Measurements from ENCODE around the gene GFM1.
A peak's percentile ranks its signal among the peaks of the same experiment; 100 is the strongest.
"Not testable (repeated sequence)": the region's sequence is repeated elsewhere in the genome, so short reads cannot be mapped to it uniquely, and the experiment has no call there.

Gene GFM1

DNA sequence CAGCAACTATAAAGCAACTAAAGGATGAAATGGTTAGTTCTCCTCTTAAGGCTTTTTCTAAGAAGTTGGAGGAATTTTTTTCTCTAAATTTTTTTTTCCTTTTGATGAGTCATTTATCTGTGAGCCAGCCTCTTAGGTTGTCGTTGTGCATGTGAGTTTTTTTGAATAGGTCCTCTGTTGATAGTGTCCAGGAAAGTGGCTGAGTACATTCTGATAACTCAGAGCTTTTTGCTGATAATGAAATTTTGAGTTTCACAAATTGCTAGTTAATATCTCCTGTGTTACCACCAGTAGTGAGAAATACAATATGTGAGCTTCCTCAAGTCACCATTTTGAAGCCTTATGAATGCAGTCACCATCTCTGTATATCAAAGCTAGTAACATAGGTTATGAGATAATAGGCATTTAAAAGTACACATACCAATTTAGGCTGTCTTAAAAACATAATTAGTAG, 35.2 kb downstream of the GFM1 start:
- no peak for DNase-seq

DNA sequence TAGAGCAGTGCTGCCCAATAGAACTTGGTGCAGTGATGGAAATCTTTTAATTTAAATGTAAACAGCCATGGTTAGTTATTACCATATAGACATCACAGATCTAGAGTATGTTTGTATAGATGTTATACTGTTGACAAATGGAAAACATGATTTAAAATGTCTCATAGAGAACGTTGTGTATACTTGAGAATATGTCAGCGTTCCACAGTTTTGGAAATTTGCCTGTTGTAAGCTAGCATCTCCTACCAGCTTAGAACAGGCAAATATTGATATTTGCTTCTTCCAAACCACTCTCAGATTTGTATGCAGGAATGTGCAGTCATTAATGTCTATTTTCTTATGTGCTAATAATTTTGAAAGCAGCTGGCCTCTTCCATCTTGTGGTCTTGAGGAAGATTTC, 36.5 kb downstream of the GFM1 start:
- no peak for DNase-seq

DNA sequence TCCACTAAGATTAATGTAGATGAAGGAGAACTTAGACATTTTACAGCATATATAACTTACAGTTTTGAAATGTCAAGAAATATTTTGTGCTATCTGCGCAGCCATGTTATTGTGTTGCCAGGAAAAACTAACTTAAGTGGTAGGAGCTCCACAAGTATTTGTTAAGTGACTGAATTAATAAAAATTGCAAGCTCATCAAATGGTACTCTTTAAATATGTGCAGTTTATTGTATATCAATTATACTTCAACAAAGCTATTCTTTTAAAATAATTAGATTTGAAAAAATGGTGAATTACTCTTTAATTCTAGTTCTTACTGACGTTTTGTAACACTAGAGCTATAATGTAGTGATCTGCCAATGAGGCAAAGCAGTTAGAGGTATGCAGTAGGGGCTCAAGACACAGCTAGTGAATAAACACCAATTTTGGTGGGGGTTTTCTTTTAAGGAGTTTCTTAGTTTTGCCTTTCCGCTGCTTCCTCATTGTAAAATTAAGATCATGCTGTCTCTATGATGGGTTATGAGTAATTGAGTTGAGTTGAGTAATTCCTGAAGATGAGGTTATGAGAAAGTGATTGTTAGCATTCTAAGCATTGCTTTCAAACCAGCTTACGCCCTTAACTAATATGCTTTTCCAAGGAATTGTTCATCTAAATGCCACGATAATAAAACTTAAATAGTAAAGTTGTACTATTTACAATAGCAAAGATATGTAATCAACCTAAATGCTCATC, 39.1 kb downstream of the GFM1 start:
- DNase-seq: no peak

DNA sequence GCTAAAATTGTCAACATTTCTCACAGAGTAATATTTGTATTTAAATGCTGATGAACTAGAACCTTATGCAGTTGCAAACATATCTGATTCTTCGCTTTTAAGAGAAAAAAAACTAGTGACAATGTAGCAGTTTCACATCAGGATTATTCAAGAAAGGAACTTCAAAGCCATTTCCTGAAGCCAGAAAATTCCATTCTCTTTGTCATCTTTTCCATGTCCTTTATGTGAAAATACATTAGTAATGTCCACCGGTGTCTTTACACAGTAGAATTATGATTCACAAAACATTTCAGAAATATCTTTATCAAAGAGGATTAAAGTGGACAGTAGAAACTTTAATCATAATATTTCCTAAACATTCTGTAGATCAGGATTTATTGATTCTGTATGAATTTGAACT, 40.8 kb downstream of the GFM1 start:
- DNase-seq: no peak

- DNase-seq: not testable (repeated sequence)
Measured at GRCh38 chr3:158693866-158694456, 49.6 kb downstream of the GFM1 start.

DNA sequence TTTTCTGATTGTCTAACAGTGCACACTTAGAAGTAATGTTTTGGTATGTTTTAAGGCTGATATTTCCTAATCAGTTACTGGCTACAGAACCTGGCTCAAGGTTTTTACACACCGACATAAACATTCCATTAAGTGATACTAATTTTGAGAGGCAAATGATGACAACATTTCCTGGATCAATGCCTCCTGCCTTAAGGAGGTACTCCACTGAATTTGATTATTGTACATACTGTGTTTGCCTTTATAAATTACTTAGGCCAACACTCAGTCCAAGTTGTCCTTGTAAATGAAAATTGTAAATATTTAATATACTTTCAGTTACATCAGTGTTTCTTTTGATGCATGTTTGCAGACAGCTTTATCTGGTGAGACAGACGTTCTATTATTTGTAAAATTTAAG, 52.3 kb downstream of the GFM1 start:
- no peak for DNase-seq

- no peak for DNase-seq
Measured at GRCh38 chr3:158700559-158700958, 56.2 kb downstream of the GFM1 start.

- DNase-seq: no peak
Measured at GRCh38 chr3:158701420-158702065, 57.2 kb downstream of the GFM1 start.

GRCh38 chr3:158702815-158703481, 58.6 kb downstream of the GFM1 start:
- DNase-seq: no peak

GRCh38 chr3:158703566-158703965, 59.2 kb downstream of the GFM1 start:
- no peak for DNase-seq

GRCh38 chr3:158709666-158710083, 65.3 kb downstream of the GFM1 start:
- DNase-seq: no peak

GRCh38 chr3:158710601-158711000, 66.3 kb downstream of the GFM1 start:
- DNase-seq: no peak

GRCh38 chr3:158711886-158712285, 67.6 kb downstream of the GFM1 start:
- DNase-seq: no peak

DNA sequence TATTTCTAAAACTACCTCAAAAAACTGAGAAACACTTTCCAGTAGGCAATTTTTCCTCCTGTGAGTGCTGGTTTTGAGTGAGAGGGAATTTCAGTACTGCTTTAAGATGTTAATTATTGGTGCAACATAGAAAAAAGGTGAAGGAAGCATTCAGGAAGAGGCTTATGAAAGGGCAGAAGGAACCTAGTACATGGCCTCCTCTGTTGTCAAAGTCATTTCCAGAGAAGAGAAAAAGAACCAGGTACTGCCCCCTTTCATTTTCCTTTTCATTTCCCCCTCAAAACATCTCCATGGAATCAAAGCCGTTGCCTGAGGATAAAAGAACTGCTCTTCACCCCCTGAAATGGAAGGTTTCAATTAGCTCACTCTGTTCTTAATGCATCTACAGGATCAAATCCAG, 68.1 kb downstream of the GFM1 start:
- DNase-seq: no peak

DNA sequence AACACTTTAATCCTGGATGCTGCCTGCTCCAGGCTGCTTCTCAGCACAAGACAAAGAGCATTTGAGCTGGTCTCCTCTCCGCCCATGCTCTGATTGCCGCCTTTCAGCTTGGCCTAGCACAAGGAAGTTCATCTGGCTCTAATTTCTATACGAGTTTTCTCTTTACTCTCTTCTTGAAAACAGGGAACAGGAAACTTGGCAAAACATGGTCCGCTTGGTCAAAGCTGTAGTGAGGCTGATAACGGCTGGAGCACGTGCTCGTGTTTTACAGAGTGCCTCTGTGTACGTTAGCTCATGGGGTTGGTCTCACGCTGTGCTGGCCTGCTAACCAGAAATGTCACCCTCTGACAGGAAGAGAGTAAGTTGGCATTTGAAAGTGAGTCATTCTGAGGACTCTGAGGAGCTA, 68.8 kb downstream of the GFM1 start:
- DNase-seq: no peak

- no peak for DNase-seq
Measured at GRCh38 chr3:158717576-158717975, 73.2 kb downstream of the GFM1 start.

GRCh38 chr3:158718490-158719170, 74.3 kb downstream of the GFM1 start:
- DNase-seq: no peak

DNA sequence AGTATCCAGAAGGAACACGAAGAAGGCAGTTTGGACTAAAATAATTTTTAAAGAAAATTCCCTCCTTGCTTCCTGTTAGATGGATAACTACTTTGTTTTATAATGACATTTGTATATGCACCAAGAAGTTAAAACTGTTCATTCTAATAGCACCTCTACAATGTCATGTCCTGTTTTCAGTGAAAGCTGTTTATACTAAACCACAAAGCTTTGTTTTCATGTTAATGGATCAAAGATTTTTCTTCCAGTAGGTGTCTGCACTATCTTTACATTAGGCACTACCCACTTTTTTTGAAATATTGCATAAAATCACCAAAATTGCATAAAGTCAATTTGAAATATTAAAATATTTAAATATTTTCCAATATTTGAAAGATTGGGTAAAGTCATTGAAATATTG, 77.8 kb downstream of the GFM1 start:
- DNase-seq: no peak

- no peak for DNase-seq
Measured at GRCh38 chr3:158723991-158724390, 79.7 kb downstream of the GFM1 start.

DNA sequence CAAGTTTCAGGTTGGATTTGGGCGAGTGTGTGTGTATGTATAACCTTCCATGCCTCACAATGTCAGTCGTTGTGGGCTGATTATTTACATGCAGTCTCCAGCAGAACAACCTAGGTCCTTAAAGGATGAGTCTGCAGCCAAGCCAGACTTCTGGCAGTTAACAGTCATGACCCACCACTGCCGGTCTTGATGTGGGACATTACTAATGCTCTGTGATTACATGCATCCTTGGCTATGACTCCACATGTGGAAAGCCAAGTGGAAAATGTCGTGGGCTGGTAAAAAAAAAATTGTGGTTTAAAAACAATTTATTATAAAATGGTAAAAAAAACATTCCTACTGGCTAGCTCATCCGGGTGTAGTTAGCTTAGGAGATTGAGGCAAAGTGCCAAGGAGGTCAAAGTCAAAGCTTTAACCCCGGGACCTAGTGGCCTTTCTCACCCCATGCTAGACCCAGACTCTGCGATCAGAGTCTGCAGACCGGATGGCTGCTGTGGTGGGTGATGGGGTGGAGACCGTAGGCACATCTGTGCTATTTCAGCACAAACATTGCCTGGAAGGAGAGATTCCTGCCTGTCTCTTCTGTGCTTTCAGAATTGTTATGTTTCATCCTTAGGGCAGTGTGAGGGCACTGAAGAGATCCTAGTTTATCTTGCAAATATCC, 81.2 kb downstream of the GFM1 start:
- DNase-seq: no peak

DNA sequence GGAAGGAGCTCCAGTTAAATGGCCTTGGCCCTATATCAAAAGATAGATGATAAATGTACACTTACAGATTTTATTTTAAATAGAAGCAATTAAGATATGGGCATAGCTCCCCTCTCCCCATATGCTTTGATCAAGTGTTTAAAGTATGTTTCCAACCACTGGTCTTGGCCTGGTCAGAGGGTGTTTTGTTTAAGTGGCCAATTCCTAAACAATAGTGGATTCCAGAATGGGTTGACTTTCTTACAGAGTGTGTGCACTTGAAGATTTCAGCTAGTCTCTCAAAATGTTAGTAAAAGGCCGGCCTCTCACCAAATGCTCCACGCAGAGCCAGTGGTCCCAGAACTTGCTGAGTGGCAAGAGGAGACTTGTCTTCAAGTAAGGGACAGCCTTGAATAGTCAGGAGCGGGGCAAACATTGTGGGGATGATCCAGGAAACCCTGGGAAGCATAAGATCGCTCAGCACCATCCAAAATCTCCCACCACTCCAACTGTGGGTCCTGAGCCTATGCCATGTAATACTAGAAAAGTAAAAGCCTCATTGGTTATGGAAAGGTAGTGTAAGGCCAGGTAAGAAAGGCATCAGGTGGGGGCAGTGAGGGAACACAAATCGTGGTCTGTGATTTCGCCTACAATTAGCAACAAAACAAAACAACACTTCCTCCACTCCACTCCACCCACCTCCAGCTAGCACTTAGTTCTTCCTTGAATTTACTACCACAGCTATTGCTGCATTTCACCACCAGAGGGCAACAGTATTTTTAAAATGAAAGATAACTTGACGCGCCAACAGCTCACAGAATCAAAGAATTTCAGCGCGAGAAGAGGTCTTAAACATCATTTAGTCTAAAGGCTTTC, 83.1 kb downstream of the GFM1 start:
- peak; percentile 24 for DNase-seq

DNA sequence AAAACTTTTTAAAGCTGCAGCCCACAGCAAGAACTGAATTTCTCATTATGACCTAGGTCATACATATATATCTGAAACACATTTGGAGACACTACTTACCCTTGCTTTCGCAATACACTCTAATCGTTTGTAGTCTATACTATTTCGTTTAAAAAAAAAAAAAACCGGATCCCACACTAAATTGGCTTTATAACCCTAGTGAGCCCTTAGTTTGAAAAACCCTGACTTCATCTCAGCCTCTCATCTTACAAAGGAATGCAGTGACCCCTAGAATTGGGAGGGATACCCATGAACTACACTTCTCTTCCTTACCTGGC, 83.7 kb downstream of the GFM1 start:
- no peak for DNase-seq
